ENCODE results near the gene GFER. TPM values are rescaled to one million over a fixed set of nuclear protein-coding genes. Genes with fewer than 3 reads are reported as not detected.

GFER gene
- polyA plus RNA-seq, 1 of the 3 experiments (the other 2 are of a cell fraction): 20.4 TPM

DNA sequence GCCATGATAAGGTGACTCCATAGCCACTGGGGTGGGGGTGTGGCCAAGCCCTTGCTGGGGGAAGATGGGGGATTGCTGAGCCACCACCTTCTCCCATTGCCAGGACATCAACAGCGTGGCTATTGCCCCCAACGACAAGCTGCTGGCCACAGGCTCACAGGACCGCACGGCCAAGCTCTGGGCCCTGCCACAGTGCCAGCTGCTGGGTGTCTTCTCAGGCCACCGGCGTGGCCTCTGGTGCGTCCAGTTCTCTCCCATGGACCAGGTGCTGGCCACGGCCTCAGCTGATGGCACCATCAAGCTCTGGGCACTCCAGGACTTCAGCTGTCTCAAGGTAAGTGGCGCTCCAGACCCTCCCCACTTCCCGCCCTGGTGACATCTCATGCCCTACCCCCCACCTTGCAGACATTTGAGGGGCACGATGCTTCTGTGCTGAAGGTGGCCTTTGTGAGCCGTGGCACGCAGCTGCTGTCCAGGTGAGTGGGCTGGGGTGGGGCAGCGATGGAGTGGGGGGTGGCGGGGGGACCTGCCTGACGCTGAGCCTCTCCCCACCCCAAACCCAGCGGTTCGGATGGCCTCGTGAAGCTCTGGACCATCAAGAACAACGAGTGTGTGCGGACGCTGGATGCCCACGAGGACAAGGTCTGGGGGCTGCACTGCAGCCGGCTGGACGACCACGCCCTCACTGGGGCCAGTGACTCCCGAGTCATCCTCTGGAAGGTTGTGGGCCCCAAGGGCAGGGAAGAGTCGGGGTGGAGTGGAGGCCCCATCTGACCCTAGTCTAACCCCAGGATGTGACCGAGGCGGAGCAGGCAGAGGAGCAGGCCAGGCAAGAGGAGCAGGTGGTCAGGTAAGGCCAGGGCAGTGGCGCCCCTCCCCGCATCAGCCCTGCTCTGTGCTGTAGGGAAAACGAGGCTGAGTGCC, 6.8 kb upstream of the GFER start:
- no peak overlapping the region for H3K4me3 ChIP-seq (ENCODE audit: low read depth in 2 of 2, low read length in 1 of 2)
- ChIA-PET POLR2A (interaction anchor here (0.6 kb wide), 1 partner anchor 13 kb away, joined by 4 read pairs; the partner anchor contains the start of gene RPS2), CTCF (interaction anchor here (1.3 kb wide), 1 partner anchor 9 kb away, joined by 3 read pairs; no protein-coding TSS in a partner anchor)
- H3K9ac ChIP-seq: no peak overlapping the region
- H3K4me1 ChIP-seq (ENCODE audit: control insufficient read depth in 1 of 2, insufficient read depth in 2 of 2, low read depth in 1 of 2, low read length in 1 of 2): peaks cover 0 to 10% of the 10 kb centered on the region in 2 experiments; a peak in 1 of 4 replicates
- no peak for DNase-seq
- no peaks in the 10 kb centered on the region for H3K27me3 ChIP-seq (ENCODE audit: insufficient read depth)
- TF ChIP-seq TEAD4 (IDR thresholded peaks at IDR 0.05; ENCODE audit: borderline replicate concordance, insufficient read depth) (no peak), SMC3 (IDR thresholded peaks at IDR 0.05; ENCODE audit: low read depth, low read length) (no peak), EZH2phosphoT487 (IDR thresholded peaks at IDR 0.05; ENCODE audit: borderline replicate concordance, low read depth) (no peak), NRF1 (IDR thresholded peaks at IDR 0.05; ENCODE audit: low read depth, low read length) (no peak)
- no peaks in the 10 kb centered on the region for H3K9me2 ChIP-seq
- no peaks in the 10 kb centered on the region for H3K9me3 ChIP-seq
- H2AFZ ChIP-seq (ENCODE audit: low read depth): no peak overlapping the region
- H3F3A ChIP-seq (replicated peaks; ENCODE audit: insufficient read depth): peaks cover 7% of the 10 kb centered on the region
- H3K79me2 ChIP-seq (ENCODE audit: insufficient read depth): peaks cover 20% of the 10 kb centered on the region
- H3K36me3 ChIP-seq (replicated peaks in 1 of 2; ENCODE audit: control insufficient read depth in 1 of 2, insufficient read depth in 2 of 2, low read length in 1 of 2): peaks cover 7 to 49% of the 10 kb centered on the region in 2 experiments
- H4K20me1 ChIP-seq (ENCODE audit: insufficient read depth): no peaks in the 10 kb centered on the region
- H3K4me2 ChIP-seq: no peak overlapping the region
- WGBS (ENCODE audit: low lambda C conversion rate): 91% methylated on average over 28 of the region's 33 CpGs
- H3K27ac ChIP-seq (ENCODE audit: low read depth in 2 of 2, low read length in 1 of 2): no peak overlapping the region

DNA sequence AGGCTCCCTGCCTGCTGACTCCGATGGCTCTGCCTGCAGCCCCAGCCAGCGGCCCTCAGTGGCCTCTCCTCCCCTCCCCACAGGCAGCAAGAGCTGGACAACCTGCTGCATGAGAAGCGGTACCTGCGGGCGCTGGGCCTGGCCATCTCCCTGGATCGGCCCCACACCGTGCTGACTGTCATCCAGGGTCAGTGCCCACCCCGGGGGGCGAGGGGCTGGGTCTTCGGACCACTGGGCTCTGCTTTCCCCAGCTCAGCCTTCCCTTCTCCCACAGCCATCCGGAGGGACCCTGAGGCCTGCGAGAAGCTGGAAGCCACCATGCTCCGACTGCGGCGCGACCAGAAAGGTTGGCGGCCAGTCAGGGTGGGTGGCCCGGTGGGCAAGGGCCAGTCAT, 6.1 kb upstream of the GFER start:
- Histone ChIP-seq H3K4me3 (ENCODE audit: low read depth in 2 of 2, low read length in 1 of 2) (no peak overlapping the region), H3K4me1 (ENCODE audit: control insufficient read depth in 1 of 2, insufficient read depth in 2 of 2, low read depth in 1 of 2, low read length in 1 of 2) (peaks cover 0 to 5% of the 10 kb centered on the region in 2 experiments; a peak in 1 of 4 replicates), H3K4me2 (no peak overlapping the region), H3K9ac (no peak overlapping the region), H2AFZ (ENCODE audit: low read depth) (no peak overlapping the region), H3K9me3 (no peaks in the 10 kb centered on the region), H3K27ac (ENCODE audit: low read depth in 2 of 2, low read length in 1 of 2) (no peak overlapping the region), H4K20me1 (ENCODE audit: insufficient read depth) (no peaks in the 10 kb centered on the region), H3K36me3 (replicated peaks in 1 of 2; ENCODE audit: control insufficient read depth in 1 of 2, insufficient read depth in 2 of 2, low read length in 1 of 2) (peaks cover 7 to 49% of the 10 kb centered on the region in 2 experiments), H3K79me2 (ENCODE audit: insufficient read depth) (peaks cover 13% of the 10 kb centered on the region), H3K9me2 (no peaks in the 10 kb centered on the region), H3K27me3 (ENCODE audit: insufficient read depth) (no peaks in the 10 kb centered on the region), H3F3A (replicated peaks; ENCODE audit: insufficient read depth) (peaks cover 7% of the 10 kb centered on the region)
- DNase-seq: no peak
- ChIA-PET POLR2A (no interaction called here), CTCF (no interaction called here)
- no CpG with 5 or more reads among the region's 18 CpGs for WGBS (ENCODE audit: low lambda C conversion rate)
- no peak for TF ChIP-seq RCOR1 (IDR thresholded peaks at IDR 0.05; ENCODE audit: low read length)
- TF ChIP-seq TEAD4 (IDR thresholded peaks at IDR 0.05; ENCODE audit: borderline replicate concordance, insufficient read depth): no peak
- TF ChIP-seq POLR2AphosphoS5 (IDR thresholded peaks at IDR 0.05; ENCODE audit: low read depth, low read length): no peak
- TF ChIP-seq, protein P1, sequence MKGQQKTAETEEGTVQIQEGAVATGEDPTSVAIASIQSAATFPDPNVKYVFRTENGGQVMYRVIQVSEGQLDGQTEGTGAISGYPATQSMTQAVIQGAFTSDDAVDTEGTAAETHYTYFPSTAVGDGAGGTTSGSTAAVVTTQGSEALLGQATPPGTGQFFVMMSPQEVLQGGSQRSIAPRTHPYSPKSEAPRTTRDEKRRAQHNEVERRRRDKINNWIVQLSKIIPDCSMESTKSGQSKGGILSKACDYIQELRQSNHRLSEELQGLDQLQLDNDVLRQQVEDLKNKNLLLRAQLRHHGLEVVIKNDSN (IDR thresholded peaks at IDR 0.05; ENCODE audit: borderline replicate concordance, low read depth): no peak
- no peak for TF ChIP-seq RXRA (IDR thresholded peaks at IDR 0.05; ENCODE audit: borderline replicate concordance, low read depth)
- TF ChIP-seq YY1 (IDR thresholded peaks at IDR 0.05; ENCODE audit: low read depth): no peak
- no peak for TF ChIP-seq EP300 (IDR thresholded peaks at IDR 0.05; ENCODE audit: borderline replicate concordance in 1 of 2, low read depth in 1 of 2, low read length in 1 of 2)
- TF ChIP-seq FOXJ3 (CRISPR knock-in tag; IDR thresholded peaks at IDR 0.05): no peak
- TF ChIP-seq NFIC (IDR thresholded peaks at IDR 0.05; ENCODE audit: borderline replicate concordance): no peak
- TF ChIP-seq SIN3A (IDR thresholded peaks at IDR 0.05; ENCODE audit: borderline replicate concordance, low read depth, low read length): no peak
- TF ChIP-seq NRF1 (IDR thresholded peaks at IDR 0.05; ENCODE audit: low read depth, low read length): no peak
- TF ChIP-seq, protein P2, sequence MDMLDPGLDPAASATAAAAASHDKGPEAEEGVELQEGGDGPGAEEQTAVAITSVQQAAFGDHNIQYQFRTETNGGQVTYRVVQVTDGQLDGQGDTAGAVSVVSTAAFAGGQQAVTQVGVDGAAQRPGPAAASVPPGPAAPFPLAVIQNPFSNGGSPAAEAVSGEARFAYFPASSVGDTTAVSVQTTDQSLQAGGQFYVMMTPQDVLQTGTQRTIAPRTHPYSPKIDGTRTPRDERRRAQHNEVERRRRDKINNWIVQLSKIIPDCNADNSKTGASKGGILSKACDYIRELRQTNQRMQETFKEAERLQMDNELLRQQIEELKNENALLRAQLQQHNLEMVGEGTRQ (IDR thresholded peaks at IDR 0.05; ENCODE audit: borderline replicate concordance, low read depth, low read length): no peak
- no peak for TF ChIP-seq FOSL2 (IDR thresholded peaks at IDR 0.05; ENCODE audit: borderline replicate concordance, low read depth)
